ENCODE results near the gene METTL23. TPM values are rescaled to one million over a fixed set of nuclear protein-coding genes. Genes with fewer than 3 reads are reported as not detected.

Gene METTL23
- total RNA-seq, 3 donors from 2014 or later (not counting 1 experiment from before 2014, with no cell fraction given): 31.9 to 57.7 (median 34.2) TPM

DNA sequence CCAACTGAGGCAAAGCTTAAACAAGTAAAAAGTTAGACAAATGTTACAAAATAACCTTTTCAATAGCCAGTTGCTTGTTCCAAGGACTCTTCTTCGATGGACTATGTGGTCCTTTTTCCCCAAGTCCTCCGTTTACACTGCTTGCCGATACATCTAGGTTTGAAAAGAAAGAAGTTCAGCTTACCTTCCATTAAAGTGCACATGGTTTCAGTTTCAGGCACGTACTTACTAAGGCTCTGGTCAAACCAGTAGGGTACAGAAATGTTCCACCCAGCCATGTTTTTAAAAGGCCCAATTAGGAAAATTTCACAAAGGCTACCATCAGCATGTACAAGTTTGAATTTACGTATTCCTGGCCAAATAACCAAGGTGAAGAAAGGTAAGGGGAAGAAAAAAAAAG is 8.4 kb downstream of the METTL23 start:
- Mint-ChIP-seq H3K27me3 (ENCODE audit: low read depth in 2 of 2) (no peaks in the 10 kb centered on the region), H3K36me3 (peaks cover 29% of the 10 kb centered on the region), H3K9me3 (no peaks in the 10 kb centered on the region), H3K4me1 (peaks cover 53 to 61% of the 10 kb centered on the region in 2 donors), H3K4me3 (peak overlapping the region; percentile 94), H3K27ac (peak overlapping the region; percentile 99 to 100)
- Histone ChIP-seq H3K27ac (ENCODE audit: low read length) (peak overlapping the region; percentile 98), H3K27me3 (ENCODE audit: control insufficient read depth, insufficient read depth, low read length) (no peaks in the 10 kb centered on the region), H3K36me3 (ENCODE audit: control insufficient read depth, insufficient read depth, low read length) (peaks cover 53% of the 10 kb centered on the region), H3K4me3 (ENCODE audit: low read length) (no peak overlapping the region), H3K4me1 (ENCODE audit: control insufficient read depth, insufficient read depth, low read length) (peaks cover 27% of the 10 kb centered on the region), H3K9me3 (ENCODE audit: control insufficient read depth, insufficient read depth, low read length) (no peaks in the 10 kb centered on the region)
- TF ChIP-seq, protein P1, sequence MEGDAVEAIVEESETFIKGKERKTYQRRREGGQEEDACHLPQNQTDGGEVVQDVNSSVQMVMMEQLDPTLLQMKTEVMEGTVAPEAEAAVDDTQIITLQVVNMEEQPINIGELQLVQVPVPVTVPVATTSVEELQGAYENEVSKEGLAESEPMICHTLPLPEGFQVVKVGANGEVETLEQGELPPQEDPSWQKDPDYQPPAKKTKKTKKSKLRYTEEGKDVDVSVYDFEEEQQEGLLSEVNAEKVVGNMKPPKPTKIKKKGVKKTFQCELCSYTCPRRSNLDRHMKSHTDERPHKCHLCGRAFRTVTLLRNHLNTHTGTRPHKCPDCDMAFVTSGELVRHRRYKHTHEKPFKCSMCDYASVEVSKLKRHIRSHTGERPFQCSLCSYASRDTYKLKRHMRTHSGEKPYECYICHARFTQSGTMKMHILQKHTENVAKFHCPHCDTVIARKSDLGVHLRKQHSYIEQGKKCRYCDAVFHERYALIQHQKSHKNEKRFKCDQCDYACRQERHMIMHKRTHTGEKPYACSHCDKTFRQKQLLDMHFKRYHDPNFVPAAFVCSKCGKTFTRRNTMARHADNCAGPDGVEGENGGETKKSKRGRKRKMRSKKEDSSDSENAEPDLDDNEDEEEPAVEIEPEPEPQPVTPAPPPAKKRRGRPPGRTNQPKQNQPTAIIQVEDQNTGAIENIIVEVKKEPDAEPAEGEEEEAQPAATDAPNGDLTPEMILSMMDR (IDR thresholded peaks at IDR 0.05): no peak
- ATAC-seq (no peak), DNase-seq (peak in 1 of 2 donors; percentile 66)
- intact Hi-C loops (cut with micrococcal nuclease): loop anchor here (1.0 to 10.0 kb wide), 2 partner anchors 8 to 470 kb away; partner anchors contain the start of gene UBALD2
- 2% methylated on average over 4 of the region's 5 CpGs for WGBS (ENCODE audit: insufficient coverage)

DNA sequence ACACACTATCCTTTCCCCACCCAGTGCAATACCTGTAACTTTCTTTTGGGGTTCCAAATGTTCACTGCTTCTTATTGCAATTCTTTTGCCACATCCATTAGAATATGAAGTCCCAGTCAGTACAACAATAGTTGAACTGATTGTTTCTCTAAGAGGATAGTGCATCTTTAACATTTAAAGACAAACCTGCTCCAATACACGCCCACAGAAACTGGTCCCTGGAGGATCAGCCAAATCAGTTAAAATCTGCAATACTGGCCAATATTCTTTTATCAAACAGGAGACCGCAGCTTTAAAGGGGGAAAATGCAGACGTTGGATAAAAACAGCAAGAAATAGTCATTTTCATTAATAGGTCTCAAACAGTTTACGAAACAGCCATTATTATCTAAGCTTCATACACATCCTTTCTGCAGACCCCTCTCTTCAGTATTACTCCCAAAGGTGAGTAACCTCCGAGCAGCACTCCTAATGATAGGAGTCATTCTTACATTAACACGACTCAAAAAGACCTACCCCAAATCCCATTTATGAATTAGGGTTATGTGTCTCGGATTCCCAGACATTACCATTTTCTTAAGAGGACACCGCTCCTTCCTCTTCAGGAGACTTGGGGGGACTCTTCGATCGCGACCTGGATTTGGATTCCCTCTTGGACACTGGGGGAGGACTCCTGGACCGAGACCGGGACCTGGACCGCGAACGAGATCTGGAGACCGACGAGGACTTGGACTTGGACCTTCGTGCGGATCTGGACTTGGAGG is 9.1 kb downstream of the METTL23 start:
- no peak for ATAC-seq
- Mint-ChIP-seq H3K27me3 (ENCODE audit: low read depth in 2 of 2) (no peaks in the 10 kb centered on the region), H3K9me3 (no peaks in the 10 kb centered on the region), H3K4me1 (peaks cover 53 to 61% of the 10 kb centered on the region in 2 donors), H3K36me3 (peaks cover 29% of the 10 kb centered on the region), H3K4me3 (peak overlapping the region; percentile 94), H3K27ac (peak overlapping the region; percentile 99 to 100)
- peaks cover 48% of the 10 kb centered on the region for H3K36me3 ChIP-seq (ENCODE audit: control insufficient read depth, insufficient read depth, low read length)
- 2% methylated on average over 19 of the region's 20 CpGs for WGBS (ENCODE audit: insufficient coverage)
- H3K4me3 ChIP-seq (ENCODE audit: low read length): peak overlapping the region; percentile 81
- DNase-seq: peak in 1 of 2 donors; percentile 33
- peaks cover 27% of the 10 kb centered on the region for H3K4me1 ChIP-seq (ENCODE audit: control insufficient read depth, insufficient read depth, low read length)
- H3K27ac ChIP-seq (ENCODE audit: low read length): peak overlapping the region; percentile 98
- TF ChIP-seq, protein P1 (IDR thresholded peaks at IDR 0.05): no peak
- no peaks in the 10 kb centered on the region for H3K9me3 ChIP-seq (ENCODE audit: control insufficient read depth, insufficient read depth, low read length)
- intact Hi-C loops (cut with micrococcal nuclease): loop anchor here (1.0 to 10.0 kb wide), 2 partner anchors 8 to 471 kb away; partner anchors contain the start of gene UBALD2
- H3K27me3 ChIP-seq (ENCODE audit: control insufficient read depth, insufficient read depth, low read length): no peaks in the 10 kb centered on the region

DNA sequence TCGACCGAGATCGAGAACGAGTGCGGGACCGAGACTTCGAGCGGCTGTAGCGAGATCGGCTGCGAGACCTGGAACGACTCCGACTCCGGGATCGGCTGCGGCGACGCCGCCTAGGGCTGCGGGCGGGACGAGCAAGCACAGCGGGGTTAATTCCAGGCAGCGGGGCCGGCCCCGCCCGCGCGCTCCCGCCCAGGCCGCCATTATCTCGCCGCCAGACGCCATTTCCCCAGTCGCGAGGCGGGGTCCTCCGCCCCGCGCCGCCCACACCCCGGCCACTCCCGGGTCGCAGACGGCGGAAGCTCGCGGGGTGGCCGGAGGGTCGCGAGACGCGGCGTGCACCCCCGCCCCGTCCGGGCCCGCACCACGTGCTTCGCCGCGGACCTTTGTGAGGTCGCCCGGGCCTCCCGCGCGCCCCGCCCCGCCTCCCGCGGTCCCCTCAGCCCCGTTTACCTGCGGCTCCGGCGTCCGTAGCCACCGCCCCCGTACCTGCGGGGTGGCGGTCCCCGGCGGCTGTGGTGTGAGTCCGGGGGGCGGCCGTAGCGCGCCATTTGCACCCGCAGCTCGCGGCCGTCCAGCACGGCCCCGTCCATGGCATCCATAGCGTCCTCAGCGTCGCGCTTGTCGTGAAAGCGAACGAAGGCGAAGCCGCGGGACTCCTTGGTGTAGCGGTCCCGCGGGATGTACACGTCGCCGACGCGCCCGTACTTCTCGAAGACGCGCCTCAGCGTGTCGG is 9.9 kb downstream of the METTL23 start:
- Mint-ChIP-seq H3K4me3 (peak overlapping the region; percentile 96), H3K27me3 (ENCODE audit: low read depth in 2 of 2) (no peaks in the 10 kb centered on the region), H3K27ac (peak overlapping the region; percentile 99 to 100), H3K4me1 (peaks cover 53 to 62% of the 10 kb centered on the region in 2 donors), H3K9me3 (no peaks in the 10 kb centered on the region), H3K36me3 (peaks cover 29% of the 10 kb centered on the region)
- TF ChIP-seq, protein P1 (IDR thresholded peaks at IDR 0.05): no peak
- DNase-seq (peak; percentile 64 to 83), ATAC-seq (peak; percentile 8 to 16 (median 14))
- Histone ChIP-seq H3K9me3 (ENCODE audit: control insufficient read depth, insufficient read depth, low read length) (no peaks in the 10 kb centered on the region), H3K27ac (ENCODE audit: low read length) (peak overlapping the region; percentile 98), H3K4me1 (ENCODE audit: control insufficient read depth, insufficient read depth, low read length) (peaks cover 27% of the 10 kb centered on the region), H3K27me3 (ENCODE audit: control insufficient read depth, insufficient read depth, low read length) (no peaks in the 10 kb centered on the region), H3K36me3 (ENCODE audit: control insufficient read depth, insufficient read depth, low read length) (peaks cover 43% of the 10 kb centered on the region), H3K4me3 (ENCODE audit: low read length) (peak overlapping the region; percentile 81)
- intact Hi-C loops (cut with micrococcal nuclease): loop anchor here (1.0 to 10.0 kb wide), 3 partner anchors 20 to 472 kb away; partner anchors contain the start of gene UBALD2
- WGBS (ENCODE audit: insufficient coverage): under 1% methylated on average over 117 of the region's 117 CpGs

All from natural killer cell (primary cell).